Stimulated activated CD8-positive, alpha-beta memory T cell treated with anti-CD3 and anti-CD28 coated beads, Interleukin-4, amount 100 ng/mL, for 1 hour (primary cell): ENCODE data around the gene NKAIN1.

Source experiments
- DNase-seq, 2 donors: peaks; one replicate each; pipeline ENCODE4 v3.0.0-alpha.2; 2020; ENCODE audit warnings: low read depth in 2 of 2, low spot score in 1 of 2

NKAIN1 gene

GRCh38 chr1:31234123-31234708, 5.5 kb downstream of the NKAIN1 start:
- no peak for DNase-seq

- no peak for DNase-seq
Observed at GRCh38 chr1:31232689-31233088, 7.0 kb downstream of the NKAIN1 start.

GRCh38 chr1:31231802-31232201, 7.9 kb downstream of the NKAIN1 start:
- DNase-seq, result no peak

- DNase-seq, result no peak
Observed at GRCh38 chr1:31230378-31230777, 9.3 kb downstream of the NKAIN1 start.

GRCh38 chr1:31228986-31229385, 10.7 kb downstream of the NKAIN1 start:
- DNase-seq, result no peak

GRCh38 chr1:31227891-31228568, 11.7 kb downstream of the NKAIN1 start:
- DNase-seq, result no peak

- DNase-seq, result no peak
Observed at GRCh38 chr1:31224068-31224467, 15.6 kb downstream of the NKAIN1 start.

- DNase-seq, result no peak
Observed at GRCh38 chr1:31222176-31222575, 17.5 kb downstream of the NKAIN1 start.

- no peak for DNase-seq
Observed at GRCh38 chr1:31221072-31221471, 18.6 kb downstream of the NKAIN1 start.

GRCh38 chr1:31219489-31219888, 20.2 kb downstream of the NKAIN1 start:
- DNase-seq, result no peak

- DNase-seq, result no peak
Observed at GRCh38 chr1:31218705-31219104, 21.0 kb downstream of the NKAIN1 start.

GRCh38 chr1:31216016-31216415, 23.7 kb downstream of the NKAIN1 start:
- DNase-seq, result no peak

- no peak for DNase-seq
Observed at GRCh38 chr1:31215065-31215570, 24.6 kb downstream of the NKAIN1 start.

GRCh38 chr1:31214316-31215064, 25.2 kb downstream of the NKAIN1 start:
- DNase-seq, result no peak

GRCh38 chr1:31208361-31208945, 31.2 kb downstream of the NKAIN1 start:
- DNase-seq, result no peak

- no peak for DNase-seq
Observed at GRCh38 chr1:31207569-31207968, 32.1 kb downstream of the NKAIN1 start.

- no peak for DNase-seq
Observed at GRCh38 chr1:31207046-31207445, 32.6 kb downstream of the NKAIN1 start.

- DNase-seq, result no peak
Observed at GRCh38 chr1:31203215-31203614, 36.5 kb downstream of the NKAIN1 start.

GRCh38 chr1:31201931-31202360, 37.7 kb downstream of the NKAIN1 start:
- no peak for DNase-seq

GRCh38 chr1:31199949-31200348, 39.7 kb downstream of the NKAIN1 start:
- DNase-seq, result no peak

GRCh38 chr1:31199236-31199790, 40.4 kb downstream of the NKAIN1 start:
- no peak for DNase-seq
